AG10803 (cell line): ENCODE results near the gene TNFRSF12A.
A peak's percentile ranks its signal among the peaks of the same experiment; 100 is the strongest.

Experiments
- DNase-seq: peaks from one replicate; pipeline ENCODE4 v3.0.0; 2010; ENCODE audit warnings: low read depth
- H3K4me3 ChIP-seq: 2 replicates; pipeline ENCODE4 v1.5.1; 2011; ENCODE audit warnings: mild to moderate bottlenecking, low read length, control low read depth
- CTCF ChIP-seq: conservative IDR thresholded peaks from 2 replicates; pipeline ENCODE4 v1.5.1; 2011; ENCODE audit warnings: mild to moderate bottlenecking, low read length, control low read depth, inconsistent platforms

Gene TNFRSF12A

GRCh38 chr16:3044708-3045107 is 24.5 kb downstream of the TNFRSF12A start:
- H3K4me3 ChIP-seq = no peak overlapping the region
- no peak for DNase-seq
- no peak for TF ChIP-seq CTCF

GRCh38 chr16:3045758-3046640 is 25.8 kb downstream of the TNFRSF12A start, which contains the start of gene MMP25:
MMP25 (plus strand) TSS chr16:3046561; CDS start chr16:3046918, 357 bp downstream.
- H3K4me3 ChIP-seq = peak within 1 kb of the TSS; percentile 43
- DNase-seq = no peak
- no peak for TF ChIP-seq CTCF

GRCh38 chr16:3046641-3047386 is 26.6 kb downstream of the TNFRSF12A start:
- no peak for DNase-seq
- no peak for TF ChIP-seq CTCF
- no peak overlapping the region for H3K4me3 ChIP-seq

GRCh38 chr16:3047387-3047720 is 27.2 kb downstream of the TNFRSF12A start:
- H3K4me3 ChIP-seq = no peak overlapping the region
- DNase-seq = no peak
- TF ChIP-seq CTCF = no peak

- no peak for TF ChIP-seq CTCF
- DNase-seq = no peak
Observed at GRCh38 chr16:3049921-3050481, 29.8 kb downstream of the TNFRSF12A start.

GRCh38 chr16:3050487-3050886 is 30.3 kb downstream of the TNFRSF12A start:
- no peak overlapping the region for H3K4me3 ChIP-seq
- no peak for TF ChIP-seq CTCF
- no peak for DNase-seq

More at GRCh38 chr16:3049921-3050481, 29.8 kb downstream of the TNFRSF12A start:
- no peak overlapping the region for H3K4me3 ChIP-seq
